Stimulated activated CD4-positive, alpha-beta T cell treated with anti-CD3 and anti-CD28 coated beads, TNF-alpha, amount 100 ng/mL, for 4 hours (primary cell): ENCODE data around the gene DNPH1.
A peak's percentile ranks its signal among the peaks of the same experiment; 100 is the strongest.

Source experiments
- DNase-seq, 3 experiments: peaks; one replicate each; pipeline ENCODE4 v3.0.0-alpha.2; 2020; ENCODE audit warnings: low read depth in 3 of 3

The DNPH1 gene

DNA sequence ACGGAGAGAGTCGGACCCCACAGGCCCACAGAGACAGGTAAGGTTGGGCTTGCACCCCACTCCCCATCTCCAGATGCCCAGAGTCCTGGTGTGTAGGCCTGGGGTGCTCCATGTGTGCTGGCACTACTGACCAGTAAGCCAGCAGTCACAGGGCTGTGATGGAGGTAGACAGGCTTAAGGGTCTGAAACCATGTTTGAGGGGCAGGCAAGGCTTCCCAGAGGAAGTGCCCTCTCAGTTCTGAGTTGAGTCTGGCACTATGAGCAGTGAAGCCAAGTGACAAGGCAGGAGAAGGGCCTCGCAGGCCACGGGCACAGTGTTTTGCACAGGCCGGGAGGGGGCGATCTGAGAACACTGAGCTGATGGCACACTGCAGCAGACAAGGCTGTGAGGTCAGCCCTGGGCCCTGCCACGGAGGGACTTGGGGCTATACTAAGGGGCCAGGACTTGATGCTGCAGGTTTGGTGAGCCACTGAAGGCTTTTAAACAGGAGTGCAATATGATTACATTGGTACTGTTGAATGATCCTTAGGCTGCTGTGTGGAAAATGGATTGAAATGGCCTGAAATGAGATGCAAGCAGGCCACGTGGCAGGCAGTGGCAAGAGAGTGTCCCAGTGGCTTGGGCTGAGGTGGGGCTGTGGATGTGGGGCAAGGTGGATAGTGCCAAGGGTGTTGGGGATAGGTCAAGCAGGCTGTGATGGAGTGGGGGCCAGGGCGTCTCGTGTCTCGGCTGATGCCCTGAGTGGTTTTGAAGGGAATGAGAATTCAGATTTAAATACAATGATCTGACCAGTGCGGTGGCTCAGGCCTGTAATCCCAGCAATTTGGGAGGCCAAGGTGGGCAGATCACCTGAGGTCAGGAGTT lies 34.3 kb upstream of the DNPH1 start:
- peak; percentile 59 to 64 (median 63) for DNase-seq

DNA sequence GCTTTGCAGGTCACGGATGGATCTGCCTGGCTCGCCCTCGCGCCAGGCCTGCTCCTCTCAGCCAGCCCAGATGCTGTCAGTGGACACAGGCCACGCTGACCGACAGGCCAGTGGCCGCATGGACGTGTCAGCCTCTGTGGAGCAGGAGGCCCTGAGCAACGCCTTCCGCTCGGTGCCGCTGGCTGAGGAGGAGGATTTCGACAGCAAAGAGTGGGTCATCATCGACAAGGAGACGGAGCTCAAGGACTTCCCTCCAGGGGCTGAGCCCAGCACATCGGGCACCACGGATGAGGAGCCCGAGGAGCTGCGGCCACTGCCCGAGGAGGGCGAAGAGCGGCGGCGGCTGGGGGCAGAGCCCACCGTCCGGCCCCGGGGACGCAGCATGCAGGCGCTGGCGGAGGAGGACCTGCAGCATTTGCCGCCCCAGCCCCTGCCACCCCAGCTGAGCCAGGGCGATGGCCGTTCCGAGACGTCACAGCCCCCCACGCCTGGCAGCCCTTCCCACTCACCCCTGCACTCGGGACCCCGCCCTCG lies 33.6 kb upstream of the DNPH1 start:
- no peak for DNase-seq

DNA sequence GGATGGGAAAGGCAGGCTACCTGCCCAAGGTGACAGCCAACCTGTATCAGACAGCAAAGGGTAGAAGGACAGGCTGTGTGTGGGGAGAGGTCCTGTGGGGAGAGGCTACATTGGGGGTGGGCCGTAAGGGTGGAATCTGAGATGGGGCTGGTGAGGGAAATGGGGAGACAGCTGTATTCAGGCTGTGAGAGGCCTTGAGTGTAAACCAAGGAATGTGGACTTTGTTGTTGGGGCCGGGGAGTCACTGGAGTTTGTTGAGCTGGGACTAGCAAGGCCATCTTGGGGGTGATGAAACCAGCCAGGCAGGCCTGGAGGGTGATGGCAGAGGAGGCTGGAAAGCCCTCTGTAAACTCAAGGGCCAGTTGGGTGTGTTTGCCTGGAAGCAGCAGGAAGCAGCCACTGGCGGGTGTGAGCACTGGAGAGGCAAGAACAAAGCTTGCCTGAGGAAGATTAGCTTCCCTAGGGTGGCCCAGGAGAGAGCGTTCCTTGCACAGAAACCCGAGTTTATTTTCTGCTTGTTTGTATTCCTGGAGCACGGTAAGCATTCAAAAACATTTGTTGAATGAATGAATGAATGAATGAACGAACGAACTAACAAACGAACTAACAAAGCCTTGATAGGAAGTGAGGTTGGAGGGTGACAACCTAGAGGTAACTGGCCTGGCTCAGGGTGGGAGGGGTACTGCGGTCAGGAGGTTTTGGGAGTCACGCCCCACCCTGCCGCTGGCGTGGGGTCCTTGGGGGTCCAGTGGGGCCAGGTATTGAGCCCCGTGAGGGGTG lies 32.9 kb upstream of the DNPH1 start:
- no peak for DNase-seq

DNA sequence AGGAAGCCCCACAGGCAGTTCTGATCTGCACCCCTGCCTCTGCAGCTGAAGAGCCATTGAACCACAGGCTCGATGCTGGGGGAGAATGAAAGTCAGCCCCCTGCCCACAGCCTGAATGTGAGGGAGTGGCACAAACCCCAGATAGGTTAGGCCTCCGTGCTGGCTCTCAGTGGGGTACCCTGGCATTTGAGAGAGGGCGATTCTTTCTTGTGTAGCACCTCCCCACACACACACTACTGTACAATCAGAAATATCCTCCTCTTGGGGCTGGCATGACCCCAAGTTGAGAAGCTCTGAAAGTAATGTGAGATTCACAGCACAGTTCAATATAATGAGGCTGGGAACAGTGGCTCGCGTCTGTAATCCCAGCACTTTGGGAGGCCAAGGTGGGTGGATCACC lies 31.9 kb upstream of the DNPH1 start:
- no peak for DNase-seq

DNA sequence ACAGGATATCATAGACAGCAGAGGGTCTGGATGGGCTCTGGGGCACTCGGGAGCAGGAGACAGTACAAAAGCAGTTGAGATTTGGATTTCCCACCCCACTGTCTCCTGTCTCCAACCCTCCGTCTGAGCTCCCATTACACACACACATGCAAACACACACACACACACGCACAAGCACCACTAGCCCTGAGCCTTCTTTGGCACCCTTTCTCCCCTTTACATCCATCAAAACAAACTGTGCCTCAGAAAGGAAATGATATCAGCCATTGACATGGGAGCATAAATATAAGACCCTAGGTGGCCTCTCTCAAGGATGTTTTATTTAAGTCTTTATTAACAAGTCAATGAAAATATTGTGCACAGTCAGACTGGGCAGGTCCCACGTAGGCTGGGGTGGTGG lies 31.5 kb upstream of the DNPH1 start:
- no peak for DNase-seq

DNA sequence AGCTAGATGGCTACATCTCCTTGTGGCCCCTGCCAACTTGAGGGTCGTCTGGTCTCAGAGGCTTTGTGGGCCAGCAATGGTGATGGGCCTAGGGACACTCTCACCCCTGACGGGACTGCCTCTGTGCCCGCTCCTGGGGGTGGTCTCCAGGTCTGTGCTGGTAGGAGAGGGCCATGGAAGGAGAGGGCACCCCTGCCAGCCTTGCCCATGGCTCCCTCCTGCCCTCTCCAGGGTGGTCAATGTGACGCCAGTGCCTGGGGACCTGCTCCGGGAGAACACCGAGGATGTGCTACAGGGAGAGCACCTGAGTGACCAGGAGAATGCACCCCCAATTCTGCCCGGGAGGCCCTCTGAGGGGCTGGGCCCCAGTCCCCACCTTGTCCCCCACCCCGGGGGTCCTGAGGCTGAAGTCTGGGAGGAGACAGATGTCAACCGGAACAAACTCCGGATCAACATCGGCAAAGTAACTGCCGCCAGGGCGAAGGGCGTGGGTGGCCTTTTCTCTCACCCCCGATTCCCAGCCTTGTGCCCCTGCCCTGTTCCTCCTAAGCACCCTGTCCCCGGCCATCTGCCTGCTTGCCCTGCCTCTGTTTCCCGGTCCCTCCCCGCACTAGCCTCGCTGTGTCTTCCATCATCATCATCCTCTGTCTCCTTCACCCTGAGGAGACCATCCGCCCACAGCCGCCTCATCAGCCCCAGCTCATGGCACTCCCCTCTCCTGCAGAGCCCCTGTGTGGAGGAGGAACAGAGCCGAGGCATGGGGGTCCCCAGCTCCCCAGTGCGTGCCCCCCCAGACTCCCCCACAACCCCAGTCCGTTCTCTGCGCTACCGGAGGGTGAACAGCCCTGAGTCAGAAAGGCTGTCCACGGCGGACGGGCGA lies 29.8 kb upstream of the DNPH1 start:
- DNase-seq: no peak

DNA sequence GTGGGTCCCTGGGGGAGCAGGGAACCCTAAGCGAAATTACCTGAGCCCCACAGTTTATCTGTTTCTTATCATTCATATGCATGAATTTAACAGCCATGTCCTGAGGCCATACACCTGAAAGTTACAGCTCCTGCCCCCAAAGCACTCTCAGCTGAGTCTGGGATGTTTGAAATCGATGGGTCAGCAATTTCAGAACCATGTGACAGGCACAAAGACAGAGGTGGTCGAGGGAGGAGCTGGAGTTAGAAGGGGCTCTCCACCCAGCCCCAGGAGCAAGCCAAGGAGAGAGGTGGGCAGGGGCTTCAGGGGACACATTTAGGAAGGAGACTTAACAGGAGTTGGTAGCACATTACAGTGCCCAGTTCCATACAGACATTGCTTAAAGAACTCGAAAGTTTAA lies 28.9 kb upstream of the DNPH1 start:
- no peak for DNase-seq

DNA sequence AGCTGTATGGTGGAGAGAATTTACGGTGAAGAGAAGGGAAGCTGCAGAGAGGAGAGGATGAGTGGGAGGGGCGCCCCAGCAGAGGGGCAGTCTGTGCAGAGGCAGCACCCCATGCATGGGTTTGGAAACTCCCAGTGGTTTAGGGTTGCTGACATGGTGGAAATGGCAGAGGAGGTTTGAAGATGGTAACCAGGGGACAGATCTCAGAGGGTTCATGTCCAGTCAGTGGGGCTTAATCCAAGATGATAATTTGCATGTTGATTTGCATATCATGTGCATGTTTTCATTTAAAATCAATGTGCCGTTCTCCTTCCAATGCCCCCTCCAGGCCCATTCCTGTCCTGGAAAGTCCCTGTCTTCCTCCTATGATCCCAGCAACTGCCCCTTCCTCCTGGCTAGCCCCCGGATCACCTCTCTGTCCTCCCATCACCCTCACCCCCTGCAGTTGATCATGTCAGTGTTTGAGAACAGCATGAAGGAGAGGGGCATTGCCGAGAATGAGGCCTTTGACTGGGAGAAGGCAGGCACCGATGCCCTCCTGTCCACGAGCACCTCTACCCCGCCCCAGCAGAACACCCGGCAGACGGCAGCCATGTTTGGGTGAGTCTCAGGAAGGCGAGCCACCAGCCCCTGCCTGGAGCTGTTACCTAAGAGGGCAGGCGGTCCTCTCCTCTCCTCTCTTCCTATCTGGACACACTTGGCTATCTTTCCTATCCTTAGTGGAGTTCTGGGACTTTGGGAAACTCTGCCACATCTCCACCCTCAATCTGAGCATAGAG lies 28.3 kb upstream of the DNPH1 start:
- no peak for DNase-seq

DNA sequence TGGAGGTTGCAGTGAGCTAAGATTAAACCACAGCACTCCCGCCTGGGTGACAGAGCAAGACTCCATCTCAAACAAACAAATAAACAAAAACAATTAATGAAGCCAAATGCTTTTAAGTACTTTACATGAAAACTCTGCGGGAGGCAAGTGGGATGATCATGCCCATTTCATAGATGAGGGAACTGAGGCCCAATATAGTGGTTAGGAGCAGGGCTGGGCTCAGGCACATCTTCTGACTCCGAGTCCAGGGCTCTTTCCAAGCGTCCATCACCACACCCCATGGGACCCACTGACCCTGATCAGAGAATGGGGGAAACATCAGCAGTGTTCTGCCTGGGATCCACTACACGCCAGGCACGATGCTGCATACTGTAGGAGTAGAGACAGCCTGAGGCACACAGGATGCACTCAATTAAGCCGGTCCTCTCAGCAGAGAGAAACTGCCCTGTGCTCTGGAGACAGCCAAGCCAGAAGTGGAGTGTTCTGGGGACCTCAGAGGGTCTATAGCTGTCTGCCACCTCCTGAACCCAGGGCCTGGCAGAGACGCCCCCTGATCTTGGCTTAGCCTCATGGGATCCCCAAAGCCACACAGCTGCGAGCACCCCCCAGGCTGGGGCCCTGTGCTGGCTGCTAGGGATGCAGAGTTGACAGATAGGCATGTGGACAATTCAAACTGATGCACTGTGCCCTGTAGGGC lies 27.5 kb upstream of the DNPH1 start:
- no peak for DNase-seq

DNA sequence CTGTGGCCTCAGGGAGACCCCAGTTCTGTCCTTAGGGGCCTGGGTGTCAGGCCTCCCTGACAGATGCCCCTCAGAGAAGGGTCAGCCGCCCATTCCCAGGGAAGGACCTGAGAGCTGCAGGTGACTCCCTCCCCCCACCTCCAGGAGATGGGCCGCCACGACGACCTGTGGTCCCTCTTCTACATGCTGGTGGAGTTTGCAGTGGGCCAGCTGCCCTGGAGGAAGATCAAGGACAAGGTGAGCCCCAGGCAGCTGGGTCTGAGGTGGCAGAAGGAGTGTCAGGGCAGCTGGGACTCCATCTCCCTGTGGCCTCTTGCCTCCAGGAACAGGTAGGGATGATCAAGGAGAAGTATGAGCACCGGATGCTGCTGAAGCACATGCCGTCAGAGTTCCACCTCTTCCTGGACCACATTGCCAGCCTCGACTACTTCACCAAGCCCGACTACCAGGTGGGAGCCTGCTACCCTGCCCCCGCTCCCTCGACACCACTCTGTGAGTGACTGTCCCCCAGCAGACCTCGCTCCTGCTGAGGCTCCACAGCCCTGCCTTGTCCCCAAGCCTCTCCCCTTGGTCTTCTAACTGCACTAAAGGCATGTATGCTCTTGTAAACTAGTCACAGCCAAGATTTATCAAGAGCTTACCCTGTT lies 26.2 kb upstream of the DNPH1 start:
- no peak for DNase-seq

DNA sequence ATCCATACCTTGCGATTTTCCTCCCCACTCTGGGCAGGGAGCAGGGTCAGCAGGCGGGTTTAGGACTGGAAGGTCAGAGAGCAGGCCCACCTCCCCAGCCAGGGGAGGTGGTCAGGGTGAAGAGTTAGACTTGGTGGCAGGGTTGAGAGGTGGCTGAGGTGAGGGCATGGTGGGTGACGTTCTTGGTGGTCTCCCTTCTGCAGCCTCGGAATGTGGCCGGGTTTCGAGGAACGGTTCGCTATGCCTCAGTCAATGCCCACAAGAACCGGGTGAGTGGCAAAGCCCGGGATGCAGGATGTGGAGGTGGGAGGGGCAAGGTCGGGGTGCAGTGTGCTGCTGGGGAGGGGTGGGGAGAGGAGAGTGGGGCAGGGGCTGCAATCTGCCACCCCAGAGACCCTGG lies 25.6 kb upstream of the DNPH1 start:
- no peak for DNase-seq

DNA sequence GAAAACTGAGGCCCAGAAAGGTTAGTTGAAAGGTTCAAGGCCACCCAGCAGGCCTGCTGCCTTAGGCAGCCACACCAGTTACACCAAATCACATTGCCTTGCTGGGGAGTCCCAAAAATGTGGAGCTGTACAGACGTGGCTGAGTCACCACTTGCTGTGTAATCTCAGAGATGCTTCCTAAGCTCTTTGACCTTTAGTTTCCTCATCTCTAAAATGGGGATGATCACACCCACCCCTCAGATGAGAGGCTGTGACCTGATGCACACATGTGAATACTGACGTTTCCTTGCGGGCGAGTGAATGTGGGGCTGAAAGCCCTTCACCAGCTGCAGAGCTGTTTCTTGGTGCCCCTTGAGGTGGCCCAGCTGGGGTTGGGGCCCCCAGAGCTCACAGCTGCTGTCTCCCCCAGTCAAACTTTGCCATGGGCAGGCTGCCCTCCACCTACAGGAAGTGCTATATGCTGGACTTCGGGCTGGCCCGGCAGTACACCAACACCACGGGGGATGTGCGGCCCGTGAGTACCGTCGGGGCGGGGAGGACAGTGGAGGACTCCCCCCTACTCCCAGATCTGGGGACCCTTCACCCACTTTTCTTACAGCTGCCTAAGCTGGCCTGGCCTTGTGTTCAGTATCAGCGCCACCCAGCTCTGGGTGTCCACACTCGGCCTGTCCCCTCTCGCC lies 25.0 kb upstream of the DNPH1 start:
- no peak for DNase-seq

DNA sequence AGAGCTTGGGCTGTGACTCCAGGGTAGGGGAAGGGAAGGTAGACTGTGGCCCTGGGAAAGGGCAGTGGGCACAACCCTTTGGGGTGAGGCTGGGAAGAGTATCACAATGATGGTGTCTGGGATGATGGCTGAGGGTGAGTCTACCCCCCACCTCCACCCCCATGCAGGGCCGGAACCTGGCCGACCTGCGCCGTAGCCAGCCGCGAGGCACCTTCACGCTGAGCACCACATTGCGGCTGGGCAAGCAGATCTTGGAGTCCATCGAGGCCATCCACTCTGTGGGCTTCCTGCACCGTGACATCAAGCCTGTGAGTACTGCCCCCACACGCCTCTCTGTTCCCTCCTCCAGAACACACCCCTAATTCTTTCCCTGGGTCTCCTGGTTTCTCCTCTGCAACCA lies 24.1 kb upstream of the DNPH1 start:
- DNase-seq: no peak

DNA sequence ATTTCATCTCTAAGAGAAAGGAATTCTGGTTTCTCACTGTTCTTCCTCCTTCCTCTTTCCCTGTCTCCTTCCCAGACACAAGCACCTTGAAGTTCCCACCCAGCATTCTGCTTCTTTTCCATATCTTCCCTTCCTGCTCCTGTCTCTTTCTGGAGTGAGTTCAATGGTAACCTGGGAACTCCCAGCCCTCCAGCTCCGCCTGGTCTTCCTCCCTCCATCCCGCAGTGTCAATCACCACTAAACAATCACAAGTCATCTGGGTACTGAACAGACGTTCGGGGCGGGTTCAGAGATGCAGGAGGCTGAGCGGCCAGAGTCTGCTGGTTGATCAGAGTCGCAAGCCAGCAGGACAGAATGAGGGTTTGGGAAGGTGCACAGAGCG lies 21.7 kb upstream of the DNPH1 start:
- DNase-seq: no peak

DNA sequence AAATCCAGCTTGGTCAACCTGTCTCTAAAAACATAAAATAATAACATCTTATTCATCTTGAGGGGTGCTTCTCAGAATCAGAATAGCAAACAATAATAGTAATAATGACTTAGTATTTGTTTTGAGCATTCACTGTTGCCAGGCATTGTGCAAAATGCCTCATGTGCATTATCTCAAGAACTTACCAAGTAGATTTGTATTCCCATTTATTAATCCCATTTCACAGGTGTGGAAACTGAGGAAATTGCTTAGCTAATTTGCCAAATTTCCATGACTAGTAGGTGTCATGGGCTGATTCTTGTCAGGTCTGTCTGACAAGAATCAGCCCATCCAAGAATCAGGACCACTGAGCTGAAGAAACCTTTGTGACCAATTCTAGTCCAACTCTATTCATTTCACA lies 19.5 kb upstream of the DNPH1 start:
- DNase-seq: no peak

DNA sequence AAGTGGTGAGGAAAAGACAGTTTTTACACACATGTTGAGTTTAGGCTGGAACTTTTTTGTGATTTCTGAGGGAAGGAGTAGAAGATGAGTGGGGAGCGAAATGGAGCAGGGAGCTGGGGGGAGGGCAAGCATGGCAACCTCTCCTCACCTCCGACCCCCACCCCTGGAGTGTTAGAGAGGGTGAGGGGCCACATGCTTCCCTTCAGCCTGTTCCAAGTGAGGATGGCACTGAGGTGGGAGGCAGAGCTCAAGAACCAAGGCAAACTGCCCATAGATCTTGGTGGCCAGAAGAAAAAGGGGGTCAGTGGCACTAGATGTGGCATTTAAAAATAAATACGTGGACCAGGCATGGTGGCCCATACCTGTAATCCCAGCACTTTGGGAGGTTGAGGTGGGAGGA lies 18.8 kb upstream of the DNPH1 start:
- DNase-seq: no peak

DNA sequence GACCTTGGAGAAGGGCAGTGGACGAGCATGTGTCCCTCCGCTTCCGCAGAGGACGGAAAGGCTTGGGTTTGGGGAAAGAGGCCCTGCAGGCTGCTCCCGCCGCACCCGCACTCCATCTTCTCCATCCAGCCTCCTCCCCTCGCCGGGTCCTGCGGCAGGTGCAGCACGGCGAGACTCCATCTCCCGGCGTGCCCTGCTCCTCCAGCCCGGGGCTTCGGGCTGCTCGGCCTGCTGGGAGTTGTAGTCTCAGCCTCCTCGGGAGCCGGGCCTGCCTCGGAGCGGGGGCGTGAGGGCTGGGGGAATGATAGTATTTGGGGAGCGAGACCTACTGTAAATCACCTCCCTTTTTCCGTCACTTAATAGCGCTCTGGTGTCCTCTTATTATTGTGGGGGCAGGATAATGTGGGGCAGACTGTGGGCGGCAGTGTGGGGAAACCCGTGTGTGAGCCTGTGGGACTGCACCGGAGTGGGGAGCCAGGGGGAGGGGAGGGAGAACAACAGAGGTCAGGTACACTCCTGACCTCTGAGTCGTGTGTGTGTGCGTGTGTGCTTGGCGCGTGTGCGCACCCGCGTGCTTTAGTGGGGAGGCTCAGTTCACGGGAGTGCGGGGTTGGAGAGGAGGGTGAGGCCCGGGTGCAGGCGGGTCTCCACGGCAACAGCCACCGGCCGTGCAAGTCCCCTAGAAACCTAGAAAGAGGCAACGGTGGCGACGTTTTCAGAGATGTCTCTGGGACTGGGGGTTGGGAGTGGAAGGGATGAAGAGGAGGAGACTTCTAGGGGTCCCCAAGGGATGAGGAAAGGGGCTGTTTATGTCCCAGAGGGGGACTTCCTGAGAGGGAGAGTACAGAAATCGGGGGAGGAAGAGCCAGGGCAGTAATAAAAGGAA lies 18.1 kb upstream of the DNPH1 start:
- peak; percentile 67 to 76 (median 70) for DNase-seq

DNA sequence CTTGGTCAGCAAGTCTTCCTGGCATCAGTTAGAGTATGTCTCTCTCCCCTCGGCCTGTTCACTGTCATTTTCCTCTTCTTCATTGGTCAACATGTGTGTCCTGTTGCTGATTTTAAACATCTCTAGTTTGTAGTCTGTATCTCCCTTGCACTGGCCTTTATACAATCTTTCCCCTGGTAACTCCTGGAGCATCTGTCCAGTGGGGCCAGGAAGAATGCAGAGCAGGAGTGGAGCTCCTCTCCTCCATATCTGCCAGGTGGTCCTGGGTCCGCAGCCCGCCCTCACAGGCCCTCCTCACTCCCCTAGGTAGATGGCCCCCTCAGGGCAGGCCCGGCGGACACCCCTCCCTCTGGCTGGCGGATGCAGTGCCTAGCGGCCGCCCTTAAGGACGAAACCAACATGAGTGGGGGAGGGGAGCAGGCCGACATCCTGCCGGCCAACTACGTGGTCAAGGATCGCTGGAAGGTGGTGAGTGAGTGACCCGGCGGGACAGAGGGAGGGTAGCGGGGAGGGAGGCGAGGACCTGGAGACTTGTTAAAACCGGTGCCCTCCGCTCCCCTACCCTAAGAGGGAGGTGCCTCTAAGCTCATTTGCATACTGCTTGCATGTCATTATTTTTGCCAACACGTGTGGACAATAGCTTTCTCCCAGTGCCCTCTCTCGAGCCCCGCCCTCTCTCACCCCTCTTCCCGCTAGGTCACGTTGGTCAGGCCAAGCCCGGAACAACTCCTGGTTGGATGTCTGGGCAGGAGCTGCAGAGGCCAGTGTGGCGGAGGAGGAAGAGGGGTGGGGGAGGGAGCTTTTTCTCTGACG lies 17.2 kb upstream of the DNPH1 start:
- DNase-seq: no peak
